B cell (primary cell): Measurements from ENCODE around the gene IL12B. TPM values are rescaled to one million over a fixed set of nuclear protein-coding genes. Genes with fewer than 3 reads are reported as not detected.

ENCODE experiments used
- ATAC-seq: fragments of 200-7000 bp; cut with Tn5 transposase; one replicate; pipeline ENCODE4 v1.10.0; 2021; ENCODE audit warnings: low read depth, mild to moderate bottlenecking, moderate number of reproducible peaks, moderate library complexity
- CTCF ChIA-PET: fragments of 350-600 bp; sonication (Branson Sonifier 250); formaldehyde crosslinking; loops from one replicate; lab custom pipeline; 2021; ENCODE audit warnings: antibody characterized with exemption, inconsistent platforms; lab: Charles Lee
- POLR2A ChIA-PET: fragments of 350-600 bp; sonication (Branson Sonifier 250); formaldehyde crosslinking; loops from one replicate; lab custom pipeline; 2021; ENCODE audit warnings: antibody characterized with exemption; lab: Charles Lee
- DNase-seq: peaks from one replicate; pipeline ENCODE4 v3.0.0; 2013
- H2AFZ ChIP-seq: 2 replicates; pipeline ENCODE4 v1.6.1; 2012; ENCODE audit warnings: mild to moderate bottlenecking, low read depth, low read length; ENCODE audit not compliant: insufficient read depth, poor library complexity, severe bottlenecking
- H3K27ac ChIP-seq, 2 donors: 1 replicate in 1 of 2; 2 replicates in 1 of 2; pipeline ENCODE4 v1.5.1; 2012 to 2013; ENCODE audit warnings: low read length in 2 of 2, mild to moderate bottlenecking in 2 of 2, moderate library complexity in 1 of 2
- H3K27me3 ChIP-seq, 4 experiments: fragments of 200-600 bp in 1 of 4; sonication (generic) in 1 of 4; replicated peaks in 1 of 4; 1 replicate in 2 of 4; 2 replicates in 2 of 4; pipeline versions ENCODE4 v1.6.1 to v1.7.0; 2013 to 2016; ENCODE audit warnings: low read length in 3 of 4, mild to moderate bottlenecking in 2 of 4, mixed read lengths in 1 of 4, moderate library complexity in 1 of 4; ENCODE audit not compliant: insufficient read depth in 4 of 4, control insufficient read depth in 3 of 4; ENCODE audit errors: control extremely low read depth in 1 of 4
- H3K36me3 ChIP-seq, 2 experiments: replicated peaks in 1 of 2; 1 replicate in 1 of 2; 2 replicates in 1 of 2; pipeline versions ENCODE4 v1.6.1 to v1.7.1; 2013; ENCODE audit warnings: low read length in 1 of 2; ENCODE audit not compliant: insufficient read depth in 2 of 2, control insufficient read depth in 1 of 2; ENCODE audit errors: control extremely low read depth in 1 of 2, extremely low read depth in 1 of 2
- H3K4me1 ChIP-seq, 2 donors: fragments of 200-600 bp in 1 of 2; sonication (generic) in 1 of 2; 1 replicate in 1 of 2; 2 replicates in 1 of 2; pipeline versions ENCODE4 v1.5.1 to v1.6.1; 2013 to 2017; ENCODE audit warnings: low read length in 2 of 2; ENCODE audit not compliant: control insufficient read depth in 2 of 2, insufficient read depth in 2 of 2
- H3K4me2 ChIP-seq: replicated peaks from 2 replicates; pipeline ENCODE3; 2012; ENCODE audit warnings: mild to moderate bottlenecking, low read depth, low read length; ENCODE audit not compliant: poor library complexity, severe bottlenecking
- H3K4me3 ChIP-seq, 5 experiments: fragments of 200-600 bp in 1 of 5; sonication (generic) in 1 of 5; 1 replicate in 3 of 5; 2 replicates in 2 of 5; pipeline versions ENCODE4 v1.5.1 to v1.7.0; 2011 to 2016; ENCODE audit warnings: low read length in 4 of 5, mild to moderate bottlenecking in 4 of 5, low read depth in 2 of 5, control low read depth in 1 of 5, moderate library complexity in 1 of 5; ENCODE audit not compliant: insufficient read depth in 1 of 5; ENCODE audit errors: control extremely low read depth in 1 of 5, extremely low read depth in 1 of 5
- H3K79me2 ChIP-seq: fragments of 200-600 bp; sonication (generic); one replicate; pipeline ENCODE4 v1.6.0; 2016; ENCODE audit warnings: low read length; ENCODE audit not compliant: control insufficient read depth, insufficient read depth
- H3K9ac ChIP-seq: fragments of 200-600 bp; sonication (generic); 2 replicates; pipeline ENCODE4 v1.6.1; 2017; ENCODE audit warnings: mild to moderate bottlenecking, low read length, moderate library complexity
- H3K9me3 ChIP-seq, 3 donors: one replicate each; pipeline versions ENCODE4 v1.6.1 to v1.7.1; 2013; ENCODE audit warnings: low read length in 2 of 3; ENCODE audit not compliant: control insufficient read depth in 2 of 3, insufficient read depth in 1 of 3; ENCODE audit errors: control extremely low read depth in 1 of 3
- H4K20me1 ChIP-seq: 2 replicates; pipeline ENCODE4 v1.6.0; 2012; ENCODE audit warnings: mild to moderate bottlenecking, low read length; ENCODE audit not compliant: insufficient read depth, control insufficient read depth, poor library complexity, severe bottlenecking
- H3K27ac Mint-ChIP-seq: one replicate; pipeline ENCODE4 v1.8.0; 2021; ENCODE audit warnings: mixed read lengths
- H3K27me3 Mint-ChIP-seq: one replicate; pipeline ENCODE4 v1.8.0; 2021; ENCODE audit warnings: mixed read lengths
- H3K4me1 Mint-ChIP-seq: one replicate; pipeline ENCODE4 v1.8.0; 2021; ENCODE audit warnings: mixed read lengths
- H3K4me3 Mint-ChIP-seq: one replicate; pipeline ENCODE4 v1.8.0; 2021; ENCODE audit warnings: mixed read lengths
- H3K9me3 Mint-ChIP-seq: one replicate; pipeline ENCODE4 v1.8.0; 2022; ENCODE audit warnings: mixed read lengths; ENCODE audit not compliant: insufficient read depth
- EZH2 ChIP-seq: IDR thresholded peaks from 2 replicates; pipeline ENCODE4 v1.6.1; 2012; ENCODE audit warnings: borderline replicate concordance, low read depth, mild to moderate bottlenecking, moderate library complexity, low read length; ENCODE audit not compliant: insufficient read depth, poor library complexity, severe bottlenecking
- WGBS: methylation state at CpG from one replicate; pipeline ENCODE4 v1.1.5; 2013; ENCODE audit warnings: missing lambda C conversion rate; ENCODE audit not compliant: insufficient coverage; 5-methylcytosine and 5-hydroxymethylcytosine counted together
- intact Hi-C: fragments of 100-400 bp; cut with micrococcal nuclease; formaldehyde crosslinking; loops from one replicate; pipeline ENCODE4 v1.10.0; 2022
- polyA plus RNA-seq: library from polyadenylated mRNA; depleted of rRNA; stranded (reverse); fragments of >200 nt; gene quantifications from 2 replicates; pipeline ENCODE4 v1.2.3, GENCODE V29; 2012
- total RNA-seq, 2 donors: library from RNA; stranded (reverse); fragments of 120-200 nt in 1 of 2; gene quantifications; 1 replicate in 1 of 2; 2 replicates in 1 of 2; pipeline versions ENCODE4 v1.2.3 to v1.2.4, GENCODE V29; 2013 to 2022
- TF ChIP-seq, protein P1 (sequence below): fragments of 200-600 bp; IDR thresholded peaks from one replicate; pipeline ENCODE4 v1.8.0; 2022; ENCODE audit warnings: antibody characterized with exemption, mild to moderate bottlenecking

Gene IL12B
- total and polyA plus RNA-seq, 2 donors (not counting 1 experiment from before 2014, with no cell fraction given): 0.15 to 0.17 TPM

DNA sequence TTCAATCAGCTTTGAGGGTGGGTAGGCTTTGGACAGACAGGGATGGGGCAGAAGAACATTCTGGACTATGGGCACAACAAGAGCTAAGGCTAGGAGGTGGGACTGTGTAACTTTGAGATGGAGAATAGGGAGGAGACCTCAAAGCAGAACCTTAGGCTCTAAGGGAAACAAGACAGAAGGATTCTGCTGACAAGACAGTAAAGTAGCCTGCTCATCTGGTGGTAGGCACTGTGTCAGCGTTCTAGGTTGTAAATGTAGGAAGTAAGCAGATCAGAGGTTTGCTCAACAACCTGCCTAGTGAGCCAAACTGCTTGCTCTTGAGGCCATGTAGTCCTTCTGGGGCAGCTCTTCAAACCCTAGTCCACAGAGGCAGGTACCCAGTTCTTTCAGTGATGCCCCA, 15.0 kb upstream of the IL12B start:
- H3K79me2 ChIP-seq: no peaks in the 10 kb centered on the region
- peak overlapping the region; percentile 75 for H3K27ac Mint-ChIP-seq
- peaks cover 63% of the 10 kb centered on the region for H3K4me1 Mint-ChIP-seq
- H2AFZ ChIP-seq: peak overlapping the region; percentile 10
- no peaks in the 10 kb centered on the region for H3K27me3 ChIP-seq
- no peaks in the 10 kb centered on the region for H4K20me1 ChIP-seq
- 0% methylated on average over 1 of the region's 1 CpG for WGBS
- DNase-seq (no peak), ATAC-seq (peak; percentile 41)
- intact Hi-C loops: no loop called here
- POLR2A ChIA-PET: no interaction called here
- no peaks in the 10 kb centered on the region for H3K27me3 Mint-ChIP-seq
- no peaks in the 10 kb centered on the region for H3K36me3 ChIP-seq
- TF ChIP-seq EZH2: no peak
- TF ChIP-seq, protein P1, sequence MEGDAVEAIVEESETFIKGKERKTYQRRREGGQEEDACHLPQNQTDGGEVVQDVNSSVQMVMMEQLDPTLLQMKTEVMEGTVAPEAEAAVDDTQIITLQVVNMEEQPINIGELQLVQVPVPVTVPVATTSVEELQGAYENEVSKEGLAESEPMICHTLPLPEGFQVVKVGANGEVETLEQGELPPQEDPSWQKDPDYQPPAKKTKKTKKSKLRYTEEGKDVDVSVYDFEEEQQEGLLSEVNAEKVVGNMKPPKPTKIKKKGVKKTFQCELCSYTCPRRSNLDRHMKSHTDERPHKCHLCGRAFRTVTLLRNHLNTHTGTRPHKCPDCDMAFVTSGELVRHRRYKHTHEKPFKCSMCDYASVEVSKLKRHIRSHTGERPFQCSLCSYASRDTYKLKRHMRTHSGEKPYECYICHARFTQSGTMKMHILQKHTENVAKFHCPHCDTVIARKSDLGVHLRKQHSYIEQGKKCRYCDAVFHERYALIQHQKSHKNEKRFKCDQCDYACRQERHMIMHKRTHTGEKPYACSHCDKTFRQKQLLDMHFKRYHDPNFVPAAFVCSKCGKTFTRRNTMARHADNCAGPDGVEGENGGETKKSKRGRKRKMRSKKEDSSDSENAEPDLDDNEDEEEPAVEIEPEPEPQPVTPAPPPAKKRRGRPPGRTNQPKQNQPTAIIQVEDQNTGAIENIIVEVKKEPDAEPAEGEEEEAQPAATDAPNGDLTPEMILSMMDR: no peak
- peaks cover 0 to 10% (median 3%) of the 10 kb centered on the region in 3 donors for H3K9me3 ChIP-seq
- H3K4me2 ChIP-seq: peak overlapping the region; percentile 26
- H3K27ac ChIP-seq: peak overlapping the region in 1 of 2 donors; percentile 57
- CTCF ChIA-PET: interaction anchor here (1.2 kb wide), 1 partner anchor 12 kb away, joined by 3 read pairs; no protein-coding TSS in a partner anchor
- H3K9ac ChIP-seq: no peak overlapping the region
- no peak overlapping the region for H3K4me3 ChIP-seq
- peak overlapping the region; percentile 4 for H3K4me3 Mint-ChIP-seq
- peaks cover 5% of the 10 kb centered on the region for H3K9me3 Mint-ChIP-seq
- H3K4me1 ChIP-seq: peaks cover 21 to 44% of the 10 kb centered on the region in 2 donors

DNA sequence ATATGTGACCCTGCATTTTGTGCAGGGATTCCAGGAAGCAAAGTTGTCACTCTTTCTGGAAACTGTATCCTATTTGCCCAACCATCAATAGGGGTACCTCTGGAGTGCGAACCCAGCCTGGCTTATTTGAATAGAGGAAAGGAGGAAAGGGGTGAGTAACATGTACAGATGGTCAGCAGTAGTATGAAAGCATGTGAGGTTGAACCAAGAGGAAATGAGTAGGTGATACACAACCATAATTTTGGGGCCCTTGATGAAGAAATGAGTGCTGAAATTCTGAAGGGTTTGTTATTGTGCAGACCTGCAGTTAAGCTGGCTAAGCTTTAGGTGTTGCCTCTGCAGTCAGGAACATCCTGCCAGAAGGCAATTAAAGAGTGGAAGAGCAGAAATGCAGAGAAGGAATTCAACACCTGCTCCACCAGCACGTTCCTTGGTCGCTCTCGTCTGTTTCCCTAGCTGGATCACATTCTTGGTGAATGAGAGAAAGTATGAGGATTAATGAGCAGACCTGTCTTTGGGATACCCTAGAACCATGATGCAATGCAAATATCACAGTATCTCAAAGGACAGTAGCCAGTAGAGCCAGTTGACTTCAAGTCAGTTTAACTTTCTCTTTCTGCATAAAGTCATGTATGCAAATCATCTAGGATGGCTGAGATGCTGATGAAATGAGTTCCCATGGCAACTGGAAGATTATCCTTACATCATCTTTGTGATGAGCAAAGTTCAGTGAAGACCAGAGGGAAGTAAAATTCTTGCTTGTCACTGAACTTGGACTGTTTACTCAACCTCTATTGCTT, 13.2 kb upstream of the IL12B start:
- Histone ChIP-seq H3K4me3 (no peak overlapping the region), H3K4me2 (no peak overlapping the region), H3K9ac (no peak overlapping the region), H3K9me3 (peaks cover 0 to 10% (median 3%) of the 10 kb centered on the region in 3 donors), H3K27me3 (no peaks in the 10 kb centered on the region), H3K36me3 (no peaks in the 10 kb centered on the region), H3K27ac (peak overlapping the region; percentile 53 to 68), H4K20me1 (no peaks in the 10 kb centered on the region), H3K79me2 (no peaks in the 10 kb centered on the region), H3K4me1 (peaks cover 12 to 39% of the 10 kb centered on the region in 2 donors), H2AFZ (no peak overlapping the region)
- ChIA-PET POLR2A (no interaction called here), CTCF (no interaction called here)
- no CpG with 5 or more reads among the region's 4 CpGs for WGBS
- Mint-ChIP-seq H3K9me3 (peaks cover 5% of the 10 kb centered on the region), H3K27ac (peak overlapping the region; percentile 74), H3K4me1 (peaks cover 58% of the 10 kb centered on the region), H3K27me3 (no peaks in the 10 kb centered on the region), H3K4me3 (no peak overlapping the region)
- no peak for TF ChIP-seq EZH2
- TF ChIP-seq, protein P1: no peak
- ATAC-seq (peak; percentile 48), DNase-seq (peak; percentile 62)
- intact Hi-C loops: no loop called here
